Activated naive CD8-positive, alpha-beta T cell treated with anti-CD3 and anti-CD28 coated beads, Interleukin-2, amount 50 U/mL, for 24 hours (primary cell): Measurements from ENCODE around the gene ABCB9.

Experiments
- ATAC-seq: fragments of 150-1000 bp; cut with Tn5 transposase; one replicate; pipeline ENCODE4 v1.10.0; 2021
- DNase-seq: peaks from one replicate; pipeline ENCODE4 v3.0.0; 2021
- H3K27ac Mint-ChIP-seq: one replicate; pipeline ENCODE4 v1.8.0; 2021; ENCODE audit warnings: mild to moderate bottlenecking, mixed read lengths
- H3K27me3 Mint-ChIP-seq: one replicate; pipeline ENCODE4 v1.8.0; 2021; ENCODE audit warnings: mixed read lengths
- H3K36me3 Mint-ChIP-seq: one replicate; pipeline ENCODE4 v1.8.0; 2021; ENCODE audit warnings: low read depth, mixed read lengths
- H3K4me1 Mint-ChIP-seq: one replicate; pipeline ENCODE4 v1.8.0; 2021; ENCODE audit warnings: mixed read lengths
- H3K4me3 Mint-ChIP-seq: one replicate; pipeline ENCODE4 v1.8.0; 2021; ENCODE audit warnings: mild to moderate bottlenecking, moderate library complexity, mixed read lengths
- H3K9me3 Mint-ChIP-seq: one replicate; pipeline ENCODE4 v1.8.0; 2021; ENCODE audit warnings: mixed read lengths

Gene ABCB9

DNA sequence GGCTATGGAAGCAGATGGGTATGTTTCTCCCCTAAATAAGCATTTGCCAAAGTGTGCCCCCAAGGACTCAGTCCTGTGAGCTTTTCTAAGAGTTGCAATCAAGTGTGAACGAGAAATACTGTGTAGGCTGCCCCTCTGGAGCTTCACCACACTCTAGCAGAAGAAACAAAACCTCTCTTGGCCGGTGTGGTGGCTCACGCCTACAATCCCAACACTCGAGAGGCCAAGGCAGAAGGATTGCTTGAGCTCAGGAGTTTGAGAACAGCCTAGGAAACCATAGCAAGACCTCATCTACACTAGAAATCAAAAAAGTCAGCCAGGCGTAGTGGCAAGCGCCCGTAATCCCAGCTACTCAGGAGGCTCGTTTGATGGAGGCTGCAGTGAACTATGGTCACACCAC is 80.1 kb downstream of the ABCB9 start:
- no peak for DNase-seq
- no peak for ATAC-seq
- H3K27me3 Mint-ChIP-seq, result peaks cover 3% of the 10 kb centered on the region
- H3K27ac Mint-ChIP-seq, result peak overlapping the region; percentile 83
- H3K4me3 Mint-ChIP-seq, result no peak overlapping the region
- H3K9me3 Mint-ChIP-seq, result no peaks in the 10 kb centered on the region
- peaks cover 96% of the 10 kb centered on the region for H3K4me1 Mint-ChIP-seq
- peaks cover 6% of the 10 kb centered on the region for H3K36me3 Mint-ChIP-seq

DNA sequence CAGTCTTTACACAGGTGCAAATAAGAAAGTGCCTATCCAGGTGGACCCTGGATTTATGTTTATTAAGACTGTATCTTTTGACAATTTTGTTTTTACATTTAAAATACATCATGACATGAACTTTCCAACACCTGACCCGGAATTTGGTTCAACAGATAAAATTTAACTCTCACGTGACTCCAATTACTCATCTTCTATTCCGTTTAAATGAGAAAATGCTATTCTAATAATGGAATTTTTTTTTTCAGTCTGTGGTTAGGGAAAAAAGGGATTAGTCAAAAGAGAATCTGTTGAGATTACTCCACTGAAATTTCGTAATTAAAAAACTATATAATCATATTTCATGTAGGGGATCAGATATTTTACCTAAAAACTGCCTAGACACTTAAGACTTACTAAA is 81.4 kb downstream of the ABCB9 start:
- H3K27ac Mint-ChIP-seq, result peak overlapping the region; percentile 9
- peaks cover 3% of the 10 kb centered on the region for H3K27me3 Mint-ChIP-seq

DNA sequence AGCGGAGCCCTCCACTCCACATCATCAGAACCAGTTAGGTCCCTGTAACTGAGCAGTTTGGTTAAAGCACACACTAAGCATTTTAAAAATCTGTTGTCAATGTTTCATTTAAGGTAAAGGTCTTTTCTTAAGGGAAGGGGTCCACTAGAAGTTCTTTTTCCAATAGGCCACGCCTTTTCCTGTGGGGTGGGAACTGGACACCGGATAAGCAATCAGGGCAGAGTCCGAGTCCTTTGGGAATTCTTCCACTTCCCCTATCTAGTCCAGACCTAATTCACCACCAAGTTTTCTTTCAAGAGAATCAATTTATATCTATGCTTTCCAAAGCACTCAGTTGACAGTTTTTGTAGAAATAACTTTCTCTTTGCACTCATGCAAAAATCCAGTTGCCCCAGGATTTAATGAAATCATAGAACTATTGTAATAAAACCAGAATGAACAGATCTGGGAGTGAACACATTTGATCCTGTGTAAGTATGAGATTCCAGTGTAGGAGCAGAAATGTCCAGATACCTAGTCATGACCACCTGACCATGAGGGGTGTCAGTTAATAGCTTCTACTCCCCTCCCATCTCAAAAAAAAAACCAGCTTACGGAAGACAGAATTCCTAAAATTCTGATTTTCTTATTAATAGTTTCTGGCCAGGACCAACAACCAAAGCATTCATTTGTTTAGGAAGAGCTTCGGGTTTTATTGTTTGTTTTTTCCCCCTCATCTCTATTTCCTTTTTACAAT is 82.0 kb downstream of the ABCB9 start:
- Mint-ChIP-seq H3K4me3 (no peak overlapping the region), H3K27me3 (peaks cover 5% of the 10 kb centered on the region), H3K36me3 (peaks cover 14% of the 10 kb centered on the region), H3K4me1 (peaks cover 96% of the 10 kb centered on the region), H3K27ac (peak overlapping the region; percentile 53), H3K9me3 (no peaks in the 10 kb centered on the region)
- DNase-seq (no peak), ATAC-seq (no peak)

More for the DNA sequence above, 81.4 kb downstream of the ABCB9 start:
- ATAC-seq (no peak), DNase-seq (no peak)
- peaks cover 96% of the 10 kb centered on the region for H3K4me1 Mint-ChIP-seq
- H3K9me3 Mint-ChIP-seq, result no peaks in the 10 kb centered on the region
- H3K36me3 Mint-ChIP-seq, result peaks cover 12% of the 10 kb centered on the region
- H3K4me3 Mint-ChIP-seq, result no peak overlapping the region

DNA sequence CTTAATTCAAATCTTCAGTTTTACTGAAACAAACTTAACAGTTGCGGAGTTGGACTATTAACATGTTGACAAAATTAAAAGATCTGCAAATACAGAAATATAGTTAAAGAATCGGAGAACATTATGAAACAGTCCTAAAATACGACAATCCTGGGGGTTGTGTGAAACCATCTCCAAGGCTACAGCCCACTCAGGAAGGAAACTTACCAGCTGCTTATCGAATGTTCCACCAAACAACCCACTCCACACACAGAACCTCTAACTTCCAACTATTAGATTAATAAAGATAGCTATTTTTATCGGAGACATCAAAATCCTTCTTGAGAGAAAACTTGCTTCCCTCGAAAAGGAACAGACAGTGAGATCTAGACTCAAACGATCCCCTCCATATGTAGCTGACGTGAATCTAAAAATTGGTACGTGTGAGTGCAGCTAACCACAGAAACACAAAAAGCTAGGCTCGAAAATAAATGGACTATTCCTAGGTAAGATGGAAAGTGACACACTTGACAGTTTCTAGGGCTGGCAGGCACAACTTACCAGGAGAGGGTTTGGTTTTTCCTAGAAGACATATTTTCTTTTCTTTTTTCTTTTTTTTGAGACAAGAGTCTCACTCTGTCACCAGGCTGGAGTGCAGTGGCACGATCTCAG is 83.2 kb downstream of the ABCB9 start:
- peak overlapping the region; percentile 53 for H3K27ac Mint-ChIP-seq
- ATAC-seq, result peak; percentile 18
- H3K4me1 Mint-ChIP-seq, result peaks cover 96% of the 10 kb centered on the region

DNA sequence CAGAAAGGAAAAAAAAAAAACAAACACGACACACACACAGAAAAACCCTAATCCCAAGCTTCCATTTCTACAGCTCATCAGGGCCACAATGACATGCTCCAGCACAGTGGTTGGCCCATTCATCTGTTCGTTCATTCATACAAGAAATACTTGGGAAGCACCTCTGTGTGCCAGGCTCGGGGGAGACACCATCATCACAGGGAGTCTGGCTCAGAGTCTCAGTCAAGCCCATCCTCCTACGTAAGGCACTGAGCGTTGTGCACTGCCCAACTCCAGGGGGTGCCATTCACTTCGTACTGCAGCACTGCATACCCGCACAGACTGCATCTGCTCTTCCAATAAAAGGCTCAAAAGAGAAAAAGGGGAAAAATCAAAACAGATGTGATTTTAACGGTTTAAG is 85.6 kb downstream of the ABCB9 start:
- Mint-ChIP-seq H3K4me3 (no peak overlapping the region), H3K27ac (peak overlapping the region; percentile 67), H3K9me3 (no peaks in the 10 kb centered on the region), H3K27me3 (peaks cover 6% of the 10 kb centered on the region), H3K4me1 (peaks cover 96% of the 10 kb centered on the region), H3K36me3 (peaks cover 20% of the 10 kb centered on the region)
- DNase-seq (no peak), ATAC-seq (peak; percentile 76)

More for the DNA sequence above, 83.2 kb downstream of the ABCB9 start:
- H3K36me3 Mint-ChIP-seq, result peaks cover 18% of the 10 kb centered on the region
- peaks cover 7% of the 10 kb centered on the region for H3K27me3 Mint-ChIP-seq
- no peaks in the 10 kb centered on the region for H3K9me3 Mint-ChIP-seq
- DNase-seq, result no peak
- H3K4me3 Mint-ChIP-seq, result peak overlapping the region; percentile 45

DNA sequence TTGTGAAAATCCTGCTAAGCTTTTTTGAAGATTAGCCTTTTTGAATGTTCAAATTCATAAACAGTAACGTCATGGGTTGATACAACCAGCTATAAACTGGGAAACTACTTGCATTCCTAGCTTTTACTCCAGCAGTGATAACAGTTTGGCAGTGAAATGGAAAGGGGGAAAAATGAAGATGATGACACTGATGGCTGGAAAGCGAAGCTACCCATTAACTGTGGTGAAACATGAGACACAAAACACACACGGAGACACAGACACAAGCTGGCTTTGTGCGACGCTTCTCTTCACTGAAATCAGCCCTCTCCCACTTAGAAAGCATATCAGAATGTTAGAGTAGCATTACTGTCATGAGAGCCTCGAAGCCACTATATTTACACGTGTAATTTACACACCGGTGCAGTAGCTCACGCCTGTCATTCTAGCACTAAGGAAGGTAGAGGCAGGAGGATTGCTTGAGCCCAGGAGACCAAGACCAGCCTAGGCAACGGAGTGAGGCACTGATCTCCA is 86.1 kb downstream of the ABCB9 start:
- Mint-ChIP-seq H3K27me3 (peaks cover 6% of the 10 kb centered on the region), H3K4me3 (no peak overlapping the region), H3K9me3 (no peaks in the 10 kb centered on the region), H3K36me3 (peaks cover 20% of the 10 kb centered on the region), H3K4me1 (peaks cover 99% of the 10 kb centered on the region), H3K27ac (peak overlapping the region; percentile 67)
- ATAC-seq (no peak), DNase-seq (no peak)
